Measurements from ENCODE around the gene GALNT5.

- TF ChIP-seq POLR2AphosphoS5 (IDR thresholded peaks at IDR 0.05; ENCODE audit: low read depth, low read length) (no peak), POU2F2 (IDR thresholded peaks at IDR 0.05; ENCODE audit: low read depth, low read length) (no peak), POLR2A (IDR thresholded peaks at IDR 0.05; ENCODE audit: low read depth, low read length) (no peak), TAF1 (IDR thresholded peaks at IDR 0.05; ENCODE audit: low read depth, low read length) (no peak), SPI1 (IDR thresholded peaks at IDR 0.05; ENCODE audit: low read depth, low read length) (no peak)
Observed at GRCh38 chr2:157321466-157321865, 64.0 kb downstream of the GALNT5 start.
